HG03108 (cell line): Measurements from ENCODE around the gene DEDD2.

Experiments used
- ATAC-seq: cut with Tn5 transposase; IDR thresholded peaks from one replicate; pipeline ENCODE4 v1.9.1; 2021; ENCODE audit warnings: moderate library complexity; ENCODE audit not compliant: unreplicated experiment

DEDD2 gene

GRCh38 chr19:42150911-42151361 is 66.5 kb downstream of the DEDD2 start:
- no peak for ATAC-seq

GRCh38 chr19:42150364-42150763 is 67.1 kb downstream of the DEDD2 start:
- no peak for ATAC-seq

- no peak for ATAC-seq
Measured at GRCh38 chr19:42149447-42150202, 67.9 kb downstream of the DEDD2 start.
